GM12878 (cell line): ENCODE measurements around the gene SUPT3H.

Experiments
- ESRRA ChIP-seq: IDR thresholded peaks from 2 replicates; pipeline ENCODE4 v1.6.1; 2012; ENCODE audit warnings: mild to moderate bottlenecking, low read length, improper control_type of control experiment
- FOS ChIP-seq: IDR thresholded peaks from 3 replicates; pipeline ENCODE4 v1.6.1; 2011; ENCODE audit warnings: borderline replicate concordance; ENCODE audit not compliant: insufficient read length; ENCODE audit errors: extremely low read depth
- GABPA ChIP-seq: IDR thresholded peaks from 2 replicates; pipeline ENCODE4 v1.6.1; 2014; ENCODE audit warnings: antibody characterized with exemption, low read depth, mild to moderate bottlenecking, inconsistent platforms
- HDAC6 ChIP-seq: fragments of 200-600 bp; sonication (generic); IDR thresholded peaks from one replicate; pipeline ENCODE4 v1.8.0; 2017; ENCODE audit warnings: antibody characterized with exemption; ENCODE audit not compliant: unreplicated experiment
- KAT2A ChIP-seq: conservative IDR thresholded peaks from 2 replicates; pipeline ENCODE4 v1.6.1; 2011; ENCODE audit warnings: low read depth, low read length; ENCODE audit not compliant: control insufficient read depth
- MYC ChIP-seq: IDR thresholded peaks from 2 replicates; pipeline ENCODE4 v1.6.1; 2011; ENCODE audit warnings: mild to moderate bottlenecking, low read length, moderate library complexity, inconsistent platforms; ENCODE audit not compliant: insufficient read depth, insufficient replicate concordance, insufficient read length, severe bottlenecking
- POLR2A ChIP-seq: IDR thresholded peaks from 2 replicates; pipeline ENCODE4 v1.6.1; 2011; ENCODE audit warnings: low read depth, mild to moderate bottlenecking, low read length
- POLR2AphosphoS2 ChIP-seq: IDR thresholded peaks from 2 replicates; pipeline ENCODE4 v1.6.1; 2011; ENCODE audit warnings: low read depth, mild to moderate bottlenecking, low read length, improper control_type of control experiment, moderate library complexity
- SIN3A ChIP-seq: IDR thresholded peaks from 2 replicates; pipeline ENCODE4 v1.6.1; 2012; ENCODE audit warnings: low read depth, low read length, improper control_type of control experiment
- SPI1 ChIP-seq: IDR thresholded peaks from 2 replicates; pipeline ENCODE4 v1.6.1; 2011; ENCODE audit warnings: low read depth, mild to moderate bottlenecking, low read length, moderate library complexity, borderline replicate concordance; ENCODE audit not compliant: insufficient read depth
- SUZ12 ChIP-seq: fragments of 200-600 bp; sonication (generic); IDR thresholded peaks from one replicate; pipeline ENCODE4 v1.6.1; 2018; ENCODE audit warnings: antibody characterized with exemption, mild to moderate bottlenecking; ENCODE audit not compliant: unreplicated experiment
- TAF1 ChIP-seq: IDR thresholded peaks from 2 replicates; pipeline ENCODE4 v1.6.1; 2011; ENCODE audit warnings: mild to moderate bottlenecking, low read depth, low read length, borderline replicate concordance
- TF ChIP-seq, protein P1 (sequence below), 3 experiments: IDR thresholded peaks in 2 of 3; conservative IDR thresholded peaks in 1 of 3; 2 replicates each; pipeline ENCODE4 v1.5.1; 2011; ENCODE audit warnings: low read depth in 3 of 3, low read length in 3 of 3, mild to moderate bottlenecking in 3 of 3, control low read depth in 2 of 3, moderate library complexity in 2 of 3, inconsistent platforms in 1 of 3, mixed read lengths in 1 of 3; ENCODE audit not compliant: control insufficient read depth in 2 of 3, insufficient read depth in 1 of 3; ENCODE audit errors: extremely low read depth in 1 of 3
- TF ChIP-seq, protein P2 (sequence below): IDR thresholded peaks from 2 replicates; pipeline ENCODE4 v1.6.1; 2011; ENCODE audit warnings: mild to moderate bottlenecking, low read depth, low read length, moderate library complexity; ENCODE audit not compliant: insufficient replicate concordance

DNA sequence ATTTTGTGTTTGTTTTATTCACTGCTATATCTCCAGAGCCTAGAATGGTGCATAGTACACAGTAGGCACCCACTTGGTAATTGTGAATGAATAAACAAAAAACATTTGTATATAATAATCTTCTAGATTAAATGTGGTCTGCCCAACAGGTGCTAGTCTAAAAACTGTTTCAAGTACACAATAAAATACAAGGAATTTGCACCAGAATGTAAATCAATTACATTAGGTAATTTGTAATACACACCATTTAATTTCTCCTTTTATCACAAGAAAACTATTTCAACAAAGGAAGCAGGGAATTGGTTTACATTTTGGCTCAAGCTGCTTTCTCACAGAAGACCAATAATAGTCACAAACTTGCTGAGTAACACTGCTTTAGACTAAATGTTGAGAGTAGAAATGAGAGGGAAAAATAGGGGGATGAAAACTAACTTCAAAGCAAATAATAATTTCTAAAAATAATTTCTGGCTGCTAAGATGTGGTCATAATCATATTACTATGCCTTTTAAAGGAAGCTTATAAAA is 27.5 kb downstream of the SUPT3H start:
- no peak for TF ChIP-seq FOS
- TF ChIP-seq, protein P1, sequence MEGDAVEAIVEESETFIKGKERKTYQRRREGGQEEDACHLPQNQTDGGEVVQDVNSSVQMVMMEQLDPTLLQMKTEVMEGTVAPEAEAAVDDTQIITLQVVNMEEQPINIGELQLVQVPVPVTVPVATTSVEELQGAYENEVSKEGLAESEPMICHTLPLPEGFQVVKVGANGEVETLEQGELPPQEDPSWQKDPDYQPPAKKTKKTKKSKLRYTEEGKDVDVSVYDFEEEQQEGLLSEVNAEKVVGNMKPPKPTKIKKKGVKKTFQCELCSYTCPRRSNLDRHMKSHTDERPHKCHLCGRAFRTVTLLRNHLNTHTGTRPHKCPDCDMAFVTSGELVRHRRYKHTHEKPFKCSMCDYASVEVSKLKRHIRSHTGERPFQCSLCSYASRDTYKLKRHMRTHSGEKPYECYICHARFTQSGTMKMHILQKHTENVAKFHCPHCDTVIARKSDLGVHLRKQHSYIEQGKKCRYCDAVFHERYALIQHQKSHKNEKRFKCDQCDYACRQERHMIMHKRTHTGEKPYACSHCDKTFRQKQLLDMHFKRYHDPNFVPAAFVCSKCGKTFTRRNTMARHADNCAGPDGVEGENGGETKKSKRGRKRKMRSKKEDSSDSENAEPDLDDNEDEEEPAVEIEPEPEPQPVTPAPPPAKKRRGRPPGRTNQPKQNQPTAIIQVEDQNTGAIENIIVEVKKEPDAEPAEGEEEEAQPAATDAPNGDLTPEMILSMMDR (IDR thresholded peaks at IDR 0.05 in 2 of 3, conservative IDR thresholded peaks at IDR 0.05 in 1 of 3; ENCODE audit: control insufficient read depth in 2 of 3, extremely low read depth in 1 of 3, insufficient read depth in 1 of 3, low read depth in 3 of 3, low read length in 3 of 3), result no peak
- TF ChIP-seq POLR2A, result no peak
- TF ChIP-seq HDAC6, result no peak
- TF ChIP-seq KAT2A, result no peak
- no peak for TF ChIP-seq GABPA
- TF ChIP-seq SUZ12, result no peak
- TF ChIP-seq ESRRA, result no peak
- TF ChIP-seq POLR2AphosphoS2, result no peak
- TF ChIP-seq MYC, result no peak
- no peak for TF ChIP-seq TAF1
- TF ChIP-seq SPI1, result no peak
- TF ChIP-seq, protein P2, sequence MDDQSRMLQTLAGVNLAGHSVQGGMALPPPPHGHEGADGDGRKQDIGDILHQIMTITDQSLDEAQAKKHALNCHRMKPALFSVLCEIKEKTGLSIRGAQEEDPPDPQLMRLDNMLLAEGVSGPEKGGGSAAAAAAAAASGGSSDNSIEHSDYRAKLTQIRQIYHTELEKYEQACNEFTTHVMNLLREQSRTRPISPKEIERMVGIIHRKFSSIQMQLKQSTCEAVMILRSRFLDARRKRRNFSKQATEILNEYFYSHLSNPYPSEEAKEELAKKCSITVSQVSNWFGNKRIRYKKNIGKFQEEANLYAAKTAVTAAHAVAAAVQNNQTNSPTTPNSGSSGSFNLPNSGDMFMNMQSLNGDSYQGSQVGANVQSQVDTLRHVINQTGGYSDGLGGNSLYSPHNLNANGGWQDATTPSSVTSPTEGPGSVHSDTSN, result no peak
- no peak for TF ChIP-seq SIN3A
